22Rv1 (cell line): ENCODE measurements around the gene SLC66A1.

Source experiments
- ZFX ChIP-seq: fragments of 450-650 bp; IDR thresholded peaks from 2 replicates; pipeline ENCODE4 v1.6.1; 2017; ENCODE audit warnings: antibody characterized with exemption, borderline replicate concordance
- TF ChIP-seq, protein P1 (sequence below): fragments of 450-650 bp; IDR thresholded peaks from 2 replicates; pipeline ENCODE4 v1.5.1; 2017; ENCODE audit warnings: mild to moderate bottlenecking

DNA sequence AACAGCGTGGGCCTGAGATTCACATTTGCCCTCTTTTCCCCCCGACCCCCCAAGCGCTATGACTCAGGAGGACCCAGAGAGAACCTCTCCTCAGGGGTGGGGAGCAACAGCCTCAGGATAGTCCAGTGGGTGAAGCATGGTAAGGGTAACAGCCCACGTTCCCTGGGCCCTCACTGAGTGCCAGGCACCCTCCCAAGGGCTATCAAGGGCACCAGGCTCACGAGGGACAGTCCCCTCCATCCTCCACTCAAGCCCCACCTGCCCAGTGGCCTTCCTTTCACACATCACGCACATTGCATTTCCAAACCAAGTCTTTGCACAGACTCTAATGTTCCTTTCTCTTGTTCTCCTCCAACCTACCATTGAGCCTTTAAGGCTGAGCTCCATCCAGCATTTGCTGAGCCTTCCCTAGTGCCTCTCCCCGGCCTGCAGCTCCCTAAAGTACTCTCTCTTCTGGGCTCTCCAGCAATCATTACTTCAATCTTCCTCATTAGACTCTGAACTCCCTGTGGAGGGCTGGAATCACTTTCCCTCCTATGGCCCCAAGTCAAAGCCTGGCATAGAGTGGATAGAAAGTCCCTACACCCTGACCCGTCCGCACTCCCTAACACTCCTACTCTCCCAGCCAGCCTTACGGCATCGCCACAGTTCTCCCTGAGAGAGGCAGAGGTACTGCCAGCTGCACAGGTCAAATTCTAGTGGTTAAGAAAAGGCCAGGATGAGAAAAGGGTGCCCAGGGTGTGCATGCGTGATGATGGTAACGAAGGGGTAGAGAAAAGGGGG, 1.2 kb upstream of the SLC66A1 start:
- TF ChIP-seq, protein P1, sequence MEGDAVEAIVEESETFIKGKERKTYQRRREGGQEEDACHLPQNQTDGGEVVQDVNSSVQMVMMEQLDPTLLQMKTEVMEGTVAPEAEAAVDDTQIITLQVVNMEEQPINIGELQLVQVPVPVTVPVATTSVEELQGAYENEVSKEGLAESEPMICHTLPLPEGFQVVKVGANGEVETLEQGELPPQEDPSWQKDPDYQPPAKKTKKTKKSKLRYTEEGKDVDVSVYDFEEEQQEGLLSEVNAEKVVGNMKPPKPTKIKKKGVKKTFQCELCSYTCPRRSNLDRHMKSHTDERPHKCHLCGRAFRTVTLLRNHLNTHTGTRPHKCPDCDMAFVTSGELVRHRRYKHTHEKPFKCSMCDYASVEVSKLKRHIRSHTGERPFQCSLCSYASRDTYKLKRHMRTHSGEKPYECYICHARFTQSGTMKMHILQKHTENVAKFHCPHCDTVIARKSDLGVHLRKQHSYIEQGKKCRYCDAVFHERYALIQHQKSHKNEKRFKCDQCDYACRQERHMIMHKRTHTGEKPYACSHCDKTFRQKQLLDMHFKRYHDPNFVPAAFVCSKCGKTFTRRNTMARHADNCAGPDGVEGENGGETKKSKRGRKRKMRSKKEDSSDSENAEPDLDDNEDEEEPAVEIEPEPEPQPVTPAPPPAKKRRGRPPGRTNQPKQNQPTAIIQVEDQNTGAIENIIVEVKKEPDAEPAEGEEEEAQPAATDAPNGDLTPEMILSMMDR: no peak
- no peak for TF ChIP-seq ZFX
